Stimulated activated CD4-positive, alpha-beta T cell treated with anti-CD3 and anti-CD28 coated beads, Interleukin-15, amount 100 ng/mL, for 24 hours (primary cell): ENCODE results near the gene ARL11.

Source experiments
- DNase-seq: peaks from one replicate; pipeline ENCODE4 v3.0.0-alpha.2; 2020

ARL11 gene

GRCh38 chr13:49615836-49616675 lies 12.3 kb upstream of the ARL11 start:
- DNase-seq: no peak

GRCh38 chr13:49616676-49617065 lies 11.6 kb upstream of the ARL11 start:
- no peak for DNase-seq

GRCh38 chr13:49620170-49620621 lies 8.1 kb upstream of the ARL11 start:
- DNase-seq: no peak

- no peak for DNase-seq
Measured at GRCh38 chr13:49622174-49622946, 5.9 kb upstream of the ARL11 start.

- DNase-seq: no peak
Measured at GRCh38 chr13:49624229-49624628, 4.1 kb upstream of the ARL11 start.

GRCh38 chr13:49625392-49626079 lies 2.8 kb upstream of the ARL11 start:
- DNase-seq: no peak

- DNase-seq: no peak
Measured at GRCh38 chr13:49629196-49629938, 1.1 kb downstream of the ARL11 start.

- no peak for DNase-seq
Measured at GRCh38 chr13:49629947-49630346, 1.6 kb downstream of the ARL11 start.

GRCh38 chr13:49630580-49630979 lies 2.3 kb downstream of the ARL11 start:
- no peak for DNase-seq

GRCh38 chr13:49632156-49632555 lies 3.8 kb downstream of the ARL11 start:
- no peak for DNase-seq

- no peak for DNase-seq
Measured at GRCh38 chr13:49633710-49634109, 5.4 kb downstream of the ARL11 start.

- DNase-seq: no peak
Measured at GRCh38 chr13:49635599-49636433, 7.5 kb downstream of the ARL11 start.

GRCh38 chr13:49636705-49637104 lies 8.4 kb downstream of the ARL11 start:
- no peak for DNase-seq

GRCh38 chr13:49638030-49638743 lies 9.9 kb downstream of the ARL11 start:
- DNase-seq: no peak

GRCh38 chr13:49638744-49639072 lies 10.4 kb downstream of the ARL11 start:
- DNase-seq: no peak

GRCh38 chr13:49641801-49642291 lies 13.5 kb downstream of the ARL11 start:
- no peak for DNase-seq

GRCh38 chr13:49643035-49643646 lies 14.8 kb downstream of the ARL11 start:
- DNase-seq: no peak

- peak; percentile 8 for DNase-seq
Measured at GRCh38 chr13:49645451-49645850, 17.1 kb downstream of the ARL11 start.

GRCh38 chr13:49646688-49647087 lies 18.4 kb downstream of the ARL11 start:
- DNase-seq: no peak

- DNase-seq: no peak
Measured at GRCh38 chr13:49649244-49649962, 21.1 kb downstream of the ARL11 start.
